ENCODE measurements around the gene LATS1.

- TF ChIP-seq, protein P1, sequence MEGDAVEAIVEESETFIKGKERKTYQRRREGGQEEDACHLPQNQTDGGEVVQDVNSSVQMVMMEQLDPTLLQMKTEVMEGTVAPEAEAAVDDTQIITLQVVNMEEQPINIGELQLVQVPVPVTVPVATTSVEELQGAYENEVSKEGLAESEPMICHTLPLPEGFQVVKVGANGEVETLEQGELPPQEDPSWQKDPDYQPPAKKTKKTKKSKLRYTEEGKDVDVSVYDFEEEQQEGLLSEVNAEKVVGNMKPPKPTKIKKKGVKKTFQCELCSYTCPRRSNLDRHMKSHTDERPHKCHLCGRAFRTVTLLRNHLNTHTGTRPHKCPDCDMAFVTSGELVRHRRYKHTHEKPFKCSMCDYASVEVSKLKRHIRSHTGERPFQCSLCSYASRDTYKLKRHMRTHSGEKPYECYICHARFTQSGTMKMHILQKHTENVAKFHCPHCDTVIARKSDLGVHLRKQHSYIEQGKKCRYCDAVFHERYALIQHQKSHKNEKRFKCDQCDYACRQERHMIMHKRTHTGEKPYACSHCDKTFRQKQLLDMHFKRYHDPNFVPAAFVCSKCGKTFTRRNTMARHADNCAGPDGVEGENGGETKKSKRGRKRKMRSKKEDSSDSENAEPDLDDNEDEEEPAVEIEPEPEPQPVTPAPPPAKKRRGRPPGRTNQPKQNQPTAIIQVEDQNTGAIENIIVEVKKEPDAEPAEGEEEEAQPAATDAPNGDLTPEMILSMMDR (conservative IDR thresholded peaks at IDR 0.05), result no peak
- no peak for TF ChIP-seq EZH2 (IDR thresholded peaks at IDR 0.05; ENCODE audit: low read depth)
Observed at GRCh38 chr6:149628875-149629510, 88.9 kb downstream of the LATS1 start.
